PC-3 (cell line): ENCODE data around the gene ZNF33B.

Experiments used
- CTCF ChIP-seq: fragments of 300-600 bp; sonication (generic); conservative IDR thresholded peaks from 2 replicates; pipeline ENCODE4 v1.5.1; 2017; ENCODE audit warnings: antibody characterized with exemption, low read depth, mild to moderate bottlenecking, low read length
- EZH2 ChIP-seq: fragments of 300-600 bp; sonication (generic); IDR thresholded peaks from one replicate; pipeline ENCODE4 v1.6.1; 2017; ENCODE audit warnings: antibody characterized with exemption, mild to moderate bottlenecking, low read length; ENCODE audit not compliant: unreplicated experiment
- EZH2phosphoT487 ChIP-seq: fragments of 300-600 bp; sonication (generic); IDR thresholded peaks from 2 replicates; pipeline ENCODE4 v1.6.1; 2018; ENCODE audit warnings: mild to moderate bottlenecking, antibody characterized with exemption, low read length, borderline replicate concordance

- TF ChIP-seq EZH2phosphoT487 (no peak), CTCF (no peak), EZH2 (no peak)
These were observed 7.8 kb upstream of the ZNF33B start for GRCh38 chr10:42646214-42646613.
